GM19455 (cell line): ENCODE measurements around the gene TANGO2.

Experiments used
- ATAC-seq: cut with Tn5 transposase; IDR thresholded peaks from one replicate; pipeline ENCODE4 v1.9.1; 2021; ENCODE audit not compliant: unreplicated experiment

Gene TANGO2

DNA sequence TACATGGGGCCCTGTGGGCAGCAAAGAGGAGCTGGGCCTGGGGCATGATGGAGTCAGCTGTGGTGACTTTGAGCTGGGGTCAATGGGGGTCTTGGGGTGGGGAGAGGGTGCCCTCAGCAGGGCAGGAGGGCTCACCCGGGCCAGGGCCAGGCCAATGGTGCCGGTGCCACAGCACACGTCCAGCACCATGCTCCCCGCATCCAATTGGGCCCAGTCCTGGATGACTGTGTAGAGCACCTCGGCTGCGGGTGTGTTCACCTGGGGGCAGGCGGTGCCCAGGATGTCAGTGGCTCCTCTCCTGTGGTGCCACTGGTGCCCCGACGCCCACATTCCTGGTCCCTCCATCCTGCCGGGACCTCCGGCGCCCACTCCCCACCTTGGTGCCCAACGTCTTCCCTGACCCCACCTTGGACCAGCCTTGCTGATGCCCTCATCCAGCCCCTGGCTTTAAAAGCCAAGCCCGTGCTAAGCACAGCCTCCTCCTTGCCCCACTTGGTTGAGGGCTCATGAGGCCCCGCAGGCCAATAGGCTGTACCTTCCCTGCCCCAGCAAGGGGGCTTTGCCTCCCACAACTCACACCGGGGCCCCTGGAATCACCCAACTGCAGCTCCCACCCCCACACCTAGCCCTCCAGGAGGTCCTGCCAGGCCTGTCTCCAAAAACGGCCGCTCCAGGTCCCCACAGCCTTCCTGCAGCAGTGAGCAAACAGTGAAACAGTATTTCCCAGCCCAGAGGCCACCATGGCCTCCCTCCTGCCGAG, 92.8 kb downstream of the TANGO2 start:
- ATAC-seq: no peak

DNA sequence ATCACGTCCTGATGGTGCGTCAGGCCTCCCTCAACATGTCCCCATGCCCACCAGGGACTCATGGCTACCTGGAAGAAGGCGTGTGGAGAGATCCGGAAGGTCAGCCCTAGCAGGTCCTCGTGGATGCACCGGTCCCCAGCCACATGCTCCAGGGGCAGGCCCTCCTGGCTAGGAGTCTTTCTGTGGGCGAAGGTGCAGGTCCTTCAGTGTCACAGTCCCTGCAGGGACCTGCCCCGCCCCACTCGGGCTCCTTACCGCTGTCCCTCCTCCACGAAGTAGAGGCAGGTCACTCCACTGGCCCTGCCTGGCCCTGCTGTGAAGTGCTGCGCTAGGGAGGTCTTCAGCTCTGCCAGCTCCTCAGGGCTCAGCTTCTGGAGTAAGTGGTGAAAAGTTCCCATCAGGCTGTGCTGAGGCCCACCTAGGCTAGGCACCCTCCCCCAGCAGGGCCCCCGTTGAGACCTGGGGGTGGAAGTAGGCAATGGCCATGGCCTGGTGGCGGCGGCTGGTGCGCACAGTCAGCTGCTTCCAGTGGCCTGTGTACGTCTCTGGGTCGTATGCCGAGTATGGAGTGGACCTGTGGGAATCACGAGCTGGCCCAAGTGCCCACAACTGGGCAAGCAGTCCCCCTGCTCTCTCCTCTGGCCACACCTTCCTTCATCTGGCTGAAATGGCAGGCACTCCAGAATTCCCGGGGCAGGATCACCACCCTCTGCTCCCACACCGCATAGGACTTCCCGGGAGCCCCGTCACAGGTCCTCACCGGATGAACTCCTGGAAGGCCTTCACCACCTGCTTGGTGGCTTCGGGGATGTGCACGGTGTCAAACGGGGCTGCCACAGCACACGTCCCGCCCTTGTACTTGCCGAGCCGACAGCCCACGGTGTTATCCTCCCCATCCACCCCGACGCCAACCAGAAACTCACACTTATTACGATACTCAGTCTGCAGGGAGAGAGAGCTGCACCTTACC, 93.9 kb downstream of the TANGO2 start:
- ATAC-seq: no peak

DNA sequence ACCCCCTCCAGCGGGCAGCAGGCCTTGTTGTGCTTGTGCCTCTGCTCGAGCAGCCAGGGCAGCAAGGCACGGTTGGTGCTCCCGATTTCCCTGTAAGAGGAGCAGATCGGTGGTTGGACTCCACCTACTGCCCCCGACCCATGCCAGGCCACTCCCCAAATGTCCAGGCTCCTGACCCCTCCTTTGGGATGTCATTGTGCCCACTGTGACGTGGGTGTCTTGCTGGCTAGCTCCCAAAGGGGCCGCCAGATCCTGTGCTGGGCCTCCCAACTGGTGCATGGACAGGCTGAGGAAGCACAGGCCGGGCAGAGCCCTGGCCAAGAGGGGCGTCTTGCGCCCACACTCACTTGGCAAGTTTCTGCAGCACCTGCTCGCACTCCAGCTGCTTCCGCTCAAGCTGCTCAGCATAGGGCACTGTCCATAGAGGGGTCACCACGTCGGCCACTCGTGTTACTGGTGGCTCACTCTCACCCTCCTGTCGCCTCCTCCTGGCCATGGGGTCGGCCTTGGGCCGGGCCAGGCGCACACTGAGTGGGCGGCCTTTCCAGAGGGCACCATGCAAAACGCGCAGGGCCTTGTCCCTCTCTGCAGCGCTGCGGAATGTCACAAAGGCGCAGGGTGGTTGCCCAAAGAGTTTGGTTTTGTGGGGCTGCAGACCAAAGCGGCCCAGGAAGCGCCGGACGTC, 94.9 kb downstream of the TANGO2 start, which contains the start of gene RANBP1:
Gene RANBP1, plus strand, starts transcription at position 414 of the 685 bp plus-strand sequence. Its CDS starts 81 bp downstream, at position 495.
- no peak for ATAC-seq

DNA sequence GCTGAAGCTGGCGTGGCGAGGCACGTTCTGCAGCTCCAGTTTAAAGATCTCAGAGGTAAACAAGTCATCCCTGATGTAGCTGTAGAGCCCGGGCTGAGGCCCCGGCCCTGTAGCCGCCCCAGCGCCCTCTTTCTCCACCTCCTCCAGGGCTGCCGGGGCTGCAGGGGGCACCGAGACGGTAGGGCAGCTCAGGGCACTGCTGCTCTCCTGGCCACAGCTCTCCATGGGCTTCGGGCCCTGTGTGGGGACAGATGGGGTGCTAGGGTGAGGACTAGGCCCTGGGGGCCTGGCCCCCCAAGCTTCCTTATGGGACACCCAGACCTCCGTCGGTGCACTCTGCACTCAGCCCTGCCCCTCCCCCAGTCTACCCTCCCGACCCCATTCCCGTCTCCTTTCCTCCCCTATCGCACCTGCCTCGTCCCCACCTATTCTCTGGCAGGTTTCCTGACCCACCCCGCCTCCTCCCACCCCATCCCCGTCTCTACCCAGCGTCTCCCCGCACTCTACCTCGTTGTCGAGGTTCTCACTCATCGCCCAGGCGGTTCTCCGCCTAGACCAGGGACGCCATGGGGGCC, 95.6 kb downstream of the TANGO2 start:
- ATAC-seq: no peak
